PC-3 (cell line): ENCODE data around the gene CD99L2. TPM values are rescaled to one million over a fixed set of nuclear protein-coding genes. Genes with fewer than 3 reads are reported as not detected.
A peak's percentile ranks its signal among the peaks of the same experiment; 100 is the strongest.

Experiments used
- ATAC-seq: fragments of 200-7000 bp; cut with Tn5 transposase; 2 replicates; pipeline ENCODE4 v1.9.1; 2020; ENCODE audit warnings: mild to moderate bottlenecking, moderate library complexity
- BruUV-seq: library from RNA; stranded (reverse); fragments of 400-500 nt; replicated peaks from 2 replicates; lab custom pipeline; 2021; lab: Mats Ljungman, UMichigan
- CTCF ChIA-PET: fragments of 300-600 bp; sonication (Branson Sonifier 250); formaldehyde crosslinking; loops from one replicate; lab custom pipeline; 2022; ENCODE audit warnings: antibody characterized with exemption; lab: Charles Lee
- POLR2A ChIA-PET: fragments of 300-600 bp; sonication (Branson Sonifier 250); formaldehyde crosslinking; loops from one replicate; lab custom pipeline; 2022; ENCODE audit warnings: antibody characterized with exemption; ENCODE audit not compliant: unreplicated experiment; lab: Charles Lee
- DNase-seq: peaks from one replicate; pipeline ENCODE4 v3.0.0-alpha.2; 2015
- H2AFZ ChIP-seq: fragments of 300-600 bp; sonication (generic); 2 replicates; pipeline ENCODE4 v1.6.0; 2016; ENCODE audit warnings: antibody characterized with exemption, low read length
- H3F3A ChIP-seq: fragments of 300-600 bp; sonication (generic); one replicate; pipeline ENCODE4 v1.6.0; 2017; ENCODE audit warnings: antibody characterized with exemption, low read length, control low read depth, mild to moderate bottlenecking; ENCODE audit not compliant: unreplicated experiment
- H3K27ac ChIP-seq: fragments of 300-600 bp; sonication (generic); 2 replicates; pipeline ENCODE4 v1.5.1; 2016; ENCODE audit warnings: mild to moderate bottlenecking, low read length
- H3K27me3 ChIP-seq: fragments of 300-600 bp; sonication (generic); 2 replicates; pipeline ENCODE4 v1.6.1; 2016; ENCODE audit warnings: low read length, mixed read lengths
- H3K36me3 ChIP-seq: fragments of 300-600 bp; sonication (generic); 2 replicates; pipeline ENCODE4 v1.6.1; 2016; ENCODE audit warnings: low read depth, mixed run types, low read length, mixed read lengths
- H3K4me1 ChIP-seq: fragments of 300-600 bp; sonication (generic); 2 replicates; pipeline ENCODE4 v1.5.1; 2016; ENCODE audit warnings: low read length; ENCODE audit not compliant: insufficient read depth
- H3K4me2 ChIP-seq: fragments of 300-600 bp; sonication (generic); 2 replicates; pipeline ENCODE4 v1.6.0; 2016; ENCODE audit warnings: low read length
- H3K4me3 ChIP-seq: fragments of 300-600 bp; sonication (generic); 2 replicates; pipeline ENCODE4 v1.5.1; 2016; ENCODE audit warnings: mild to moderate bottlenecking, low read length, mixed read lengths
- H3K79me2 ChIP-seq: fragments of 300-600 bp; sonication (generic); 2 replicates; pipeline ENCODE4 v1.6.1; 2017; ENCODE audit warnings: low read length, mixed read lengths
- H3K9ac ChIP-seq: fragments of 300-600 bp; sonication (generic); 2 replicates; pipeline ENCODE4 v1.6.0; 2016; ENCODE audit warnings: mild to moderate bottlenecking, low read length
- H3K9me2 ChIP-seq: fragments of 300-600 bp; sonication (generic); replicated peaks from 2 replicates; pipeline ENCODE4 v1.6.1; 2016; ENCODE audit warnings: mixed run types, low read length, mixed read lengths
- H3K9me3 ChIP-seq: fragments of 300-600 bp; sonication (generic); 2 replicates; pipeline ENCODE4 v1.6.1; 2016; ENCODE audit warnings: low read length, mixed read lengths
- H4K20me1 ChIP-seq: fragments of 300-600 bp; sonication (generic); 2 replicates; pipeline ENCODE4 v1.6.1; 2016; ENCODE audit warnings: low read length, mixed read lengths
- CTCF ChIP-seq: fragments of 300-600 bp; sonication (generic); conservative IDR thresholded peaks from 2 replicates; pipeline ENCODE4 v1.5.1; 2017; ENCODE audit warnings: antibody characterized with exemption, low read depth, mild to moderate bottlenecking, low read length
- EZH2 ChIP-seq: fragments of 300-600 bp; sonication (generic); IDR thresholded peaks from one replicate; pipeline ENCODE4 v1.6.1; 2017; ENCODE audit warnings: antibody characterized with exemption, mild to moderate bottlenecking, low read length; ENCODE audit not compliant: unreplicated experiment
- EZH2phosphoT487 ChIP-seq: fragments of 300-600 bp; sonication (generic); IDR thresholded peaks from 2 replicates; pipeline ENCODE4 v1.6.1; 2018; ENCODE audit warnings: mild to moderate bottlenecking, antibody characterized with exemption, low read length, borderline replicate concordance
- intact Hi-C: fragments of 100-400 bp; cut with micrococcal nuclease; formaldehyde crosslinking; loops from 2 replicates; pipeline ENCODE4 v1.9.0; 2023
- total RNA-seq: library from RNA; depleted of rRNA; stranded (reverse); fragments of >200 nt; gene quantifications from 2 replicates; pipeline ENCODE4 v1.2.3, GENCODE V29; 2014

Gene CD99L2
- total RNA-seq, 1 experiment from 2014 or later: 9.4 TPM

DNA sequence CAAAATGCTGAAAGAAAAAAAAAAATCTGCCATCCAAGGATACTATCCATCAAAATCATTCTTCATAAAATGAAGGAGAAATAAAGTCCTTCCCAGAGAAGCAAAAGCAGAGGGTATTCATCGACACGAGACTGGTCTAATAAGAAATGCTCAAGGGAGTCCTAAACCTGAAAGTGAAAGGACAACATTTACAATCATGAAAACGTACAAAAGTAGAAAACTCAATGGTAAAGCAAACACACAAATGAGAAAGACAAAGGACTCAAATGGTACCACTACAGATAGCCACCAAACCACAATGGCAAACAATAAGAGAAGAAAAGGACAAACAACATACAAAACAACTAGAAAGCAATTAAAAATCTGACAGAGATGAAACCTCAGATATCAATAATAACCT is 41.0 kb downstream of the CD99L2 start:
- Histone ChIP-seq H3K79me2 (no peaks in the 10 kb centered on the region), H3K4me3 (no peak overlapping the region), H3K4me2 (no peak overlapping the region), H2AFZ (no peak overlapping the region), H3K36me3 (no peaks in the 10 kb centered on the region; the same call in 1 of the 2 replicates), H3F3A (no peaks in the 10 kb centered on the region), H3K9me3 (0 out of 2 replicates have a peak, but pooled peaks cover 3% of the 10 kb centered on the region), H3K4me1 (no peaks in the 10 kb centered on the region), H3K27me3 (no peaks in the 10 kb centered on the region), H3K9ac (no peak overlapping the region), H4K20me1 (no peaks in the 10 kb centered on the region), H3K9me2 (no peaks in the 10 kb centered on the region), H3K27ac (no peak overlapping the region)
- no TSS peak for BruUV-seq
- ChIA-PET POLR2A (no interaction called here), CTCF (no interaction called here)
- TF ChIP-seq EZH2phosphoT487: no peak
- no peak for TF ChIP-seq CTCF
- no peak for TF ChIP-seq EZH2
- no peak for ATAC-seq
- DNase-seq: no peak
- intact Hi-C loops: no loop called here

GRCh38 chrX:150856785-150857184 is 41.7 kb downstream of the CD99L2 start:
- Histone ChIP-seq H3K79me2 (no peaks in the 10 kb centered on the region), H3K36me3 (no peaks in the 10 kb centered on the region; the same call in 1 of the 2 replicates), H3K27me3 (no peaks in the 10 kb centered on the region), H3K9ac (no peak overlapping the region), H3F3A (no peaks in the 10 kb centered on the region), H2AFZ (no peak overlapping the region), H3K4me2 (no peak overlapping the region), H3K27ac (no peak overlapping the region), H4K20me1 (no peaks in the 10 kb centered on the region), H3K4me1 (no peaks in the 10 kb centered on the region), H3K9me3 (0 out of 2 replicates have a peak, but pooled peaks cover 3% of the 10 kb centered on the region), H3K9me2 (no peaks in the 10 kb centered on the region), H3K4me3 (no peak overlapping the region)
- no peak for ATAC-seq
- DNase-seq: no peak
- POLR2A ChIA-PET: no interaction called here
- intact Hi-C loops: no loop called here
- CTCF ChIA-PET: no interaction called here
- TF ChIP-seq EZH2 (no peak), CTCF (no peak), EZH2phosphoT487 (no peak)
- BruUV-seq: no TSS peak

- DNase-seq: peak; percentile 25
- no peak for TF ChIP-seq EZH2phosphoT487
- TF ChIP-seq EZH2: no peak
- TF ChIP-seq CTCF: no peak
- no peaks in the 10 kb centered on the region for H3K27me3 ChIP-seq
- ATAC-seq: no peak
- no peaks in the 10 kb centered on the region for H3F3A ChIP-seq
- H3K4me3 ChIP-seq: no peak overlapping the region
- 0 out of 2 replicates have a peak, but pooled peaks cover 3% of the 10 kb centered on the region for H3K9me3 ChIP-seq
- no peaks in the 10 kb centered on the region for H3K79me2 ChIP-seq
- no peaks in the 10 kb centered on the region for H3K9me2 ChIP-seq
- no TSS peak for BruUV-seq
- H4K20me1 ChIP-seq: no peaks in the 10 kb centered on the region
- H2AFZ ChIP-seq: no peak overlapping the region
- no peak overlapping the region for H3K9ac ChIP-seq
- no peak overlapping the region for H3K27ac ChIP-seq
- CTCF ChIA-PET: no interaction called here
- intact Hi-C loops: no loop called here
- H3K4me2 ChIP-seq: no peak overlapping the region
- POLR2A ChIA-PET: no interaction called here
- H3K36me3 ChIP-seq: no peaks in the 10 kb centered on the region; the same call in 1 of the 2 replicates
- no peaks in the 10 kb centered on the region for H3K4me1 ChIP-seq
Observed at GRCh38 chrX:150856101-150856500, 42.4 kb downstream of the CD99L2 start.
